HG03565 (cell line): Measurements from ENCODE around the gene LIPT1.
"Not testable (repeated sequence)": the region's sequence is repeated elsewhere in the genome, so short reads cannot be mapped to it uniquely, and the experiment has no call there.

Experiments
- ATAC-seq: cut with Tn5 transposase; IDR thresholded peaks from one replicate; pipeline ENCODE4 v1.9.1; 2021; ENCODE audit warnings: mild to moderate bottlenecking, moderate library complexity; ENCODE audit not compliant: unreplicated experiment

The LIPT1 gene

GRCh38 chr2:99154643-99155536, at the start of gene LIPT1, which contains the start of gene TSGA10:
Gene LIPT1 (plus strand): TSS chr2:99154967. CDS start chr2:99161958, 6,991 bp downstream.
Gene TSGA10 (minus strand): TSS chr2:99154942. CDS start chr2:99109439, 45,503 bp downstream.
- peak; percentile 76 for ATAC-seq

- ATAC-seq: no peak
Measured at GRCh38 chr2:99106913-99107312, 47.9 kb upstream of the LIPT1 start.

GRCh38 chr2:99111236-99111635, 43.5 kb upstream of the LIPT1 start:
- ATAC-seq: no peak

GRCh38 chr2:99111945-99112344, 42.8 kb upstream of the LIPT1 start:
- ATAC-seq: no peak

GRCh38 chr2:99112617-99113016, 42.1 kb upstream of the LIPT1 start:
- no peak for ATAC-seq

- no peak for ATAC-seq
Measured at GRCh38 chr2:99127981-99128380, 26.8 kb upstream of the LIPT1 start.

GRCh38 chr2:99135044-99135556, 19.7 kb upstream of the LIPT1 start:
- ATAC-seq: not testable (repeated sequence)

GRCh38 chr2:99139003-99139402, 15.8 kb upstream of the LIPT1 start:
- no peak for ATAC-seq

GRCh38 chr2:99140056-99140859, 14.5 kb upstream of the LIPT1 start:
- ATAC-seq: no peak

- peak; percentile 15 for ATAC-seq
Measured at GRCh38 chr2:99140860-99141109, 14.0 kb upstream of the LIPT1 start.

GRCh38 chr2:99141110-99142108, 13.4 kb upstream of the LIPT1 start, which contains the start of gene C2orf15:
Gene C2orf15 (plus strand): TSS chr2:99141707. CDS start chr2:99150559, 8,852 bp downstream.
- ATAC-seq: peak; percentile 80

- ATAC-seq: no peak
Measured at GRCh38 chr2:99150706-99151105, 4.1 kb upstream of the LIPT1 start.

- no peak for ATAC-seq
Measured at GRCh38 chr2:99152199-99152895, 2.4 kb upstream of the LIPT1 start.

- ATAC-seq: no peak
Measured at GRCh38 chr2:99153921-99154604, 704 bp upstream of the LIPT1 start.

GRCh38 chr2:99156891-99157290, 2.1 kb downstream of the LIPT1 start:
- no peak for ATAC-seq

- ATAC-seq: no peak
Measured at GRCh38 chr2:99158599-99158998, 3.8 kb downstream of the LIPT1 start.

GRCh38 chr2:99159594-99159993, 4.8 kb downstream of the LIPT1 start:
- ATAC-seq: no peak

- no peak for ATAC-seq
Measured at GRCh38 chr2:99166218-99166617, 11.5 kb downstream of the LIPT1 start.

- no peak for ATAC-seq
Measured at GRCh38 chr2:99169534-99169933, 14.8 kb downstream of the LIPT1 start.
